Measurements from ENCODE around the gene LINS1.

DNA sequence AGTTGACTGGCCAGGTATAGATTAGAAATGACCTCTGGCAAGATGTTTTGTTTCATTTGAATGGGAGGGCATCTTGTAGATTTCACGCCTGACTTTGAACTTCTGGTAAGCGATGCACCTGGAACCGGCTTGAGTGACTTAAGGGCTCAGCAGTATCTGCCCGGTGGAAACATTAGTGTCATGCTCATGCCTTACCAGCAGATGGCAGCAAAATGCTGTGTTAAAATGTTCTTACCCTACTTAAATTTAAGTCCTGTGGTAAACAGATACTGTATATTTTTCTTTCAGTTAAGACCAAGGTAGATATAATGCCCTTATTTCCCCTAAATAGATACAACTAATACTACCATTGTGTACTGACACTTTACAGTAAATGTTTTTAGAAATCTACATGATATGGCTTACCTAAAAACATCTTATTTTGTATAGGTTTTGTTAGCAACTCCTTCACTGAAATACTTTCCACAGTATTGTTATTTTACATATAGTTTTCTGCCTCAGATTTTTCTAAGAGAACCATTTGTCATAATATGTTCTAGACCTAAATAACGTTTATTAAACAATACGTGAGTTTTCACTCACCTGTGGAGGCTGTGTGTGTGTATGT lies 25.9 kb upstream of the LINS1 start:
- TF ChIP-seq CTBP1 (IDR thresholded peaks at IDR 0.05; ENCODE audit: borderline replicate concordance) (no peak), FOXM1 (IDR thresholded peaks at IDR 0.05; ENCODE audit: borderline replicate concordance) (no peak), FOXK2 (IDR thresholded peaks at IDR 0.05) (no peak), ELF4 (IDR thresholded peaks at IDR 0.05) (no peak), FOXA1 (IDR thresholded peaks at IDR 0.05) (no peak), LEF1 (IDR thresholded peaks at IDR 0.05; ENCODE audit: borderline replicate concordance) (no peak), SP1 (IDR thresholded peaks at IDR 0.05) (no peak), BHLHE40 (IDR thresholded peaks at IDR 0.05; ENCODE audit: borderline replicate concordance) (no peak), ZNF384 (IDR thresholded peaks at IDR 0.05) (no peak), TARDBP (IDR thresholded peaks at IDR 0.05) (no peak), ARNT (IDR thresholded peaks at IDR 0.05) (no peak), NFRKB (IDR thresholded peaks at IDR 0.05) (no peak)
